Vagina (tissue), 2 donors: ENCODE results near the gene RCAN1.

Experiments used
- POLR2AphosphoS5 ChIP-seq, 2 donors: sonication (generic); formaldehyde crosslinking; IDR thresholded peaks; one replicate each; pipeline ENCODE4 v1.9.0; 2017; ENCODE audit warnings: antibody characterized with exemption in 2 of 2, mild to moderate bottlenecking in 2 of 2, low read depth in 1 of 2; ENCODE audit not compliant: insufficient read depth in 1 of 2
- TF ChIP-seq, protein P1 (sequence below), 3 experiments: fragments of 450-650 bp in 2 of 3; fragments of 200-600 bp in 1 of 3; sonication (generic) in 1 of 3; IDR thresholded peaks; one replicate each; pipeline ENCODE4 v1.5.1; 2017 to 2019; ENCODE audit warnings: antibody characterized with exemption in 3 of 3, mild to moderate bottlenecking in 2 of 3, moderate library complexity in 2 of 3

GRCh38 chr21:34642211-34643075 is 27.5 kb upstream of the RCAN1 start:
- TF ChIP-seq POLR2AphosphoS5 (IDR thresholded peaks at IDR 0.05; ENCODE audit: insufficient read depth in 1 of 2, low read depth in 1 of 2) = no peak
- TF ChIP-seq, protein P1, sequence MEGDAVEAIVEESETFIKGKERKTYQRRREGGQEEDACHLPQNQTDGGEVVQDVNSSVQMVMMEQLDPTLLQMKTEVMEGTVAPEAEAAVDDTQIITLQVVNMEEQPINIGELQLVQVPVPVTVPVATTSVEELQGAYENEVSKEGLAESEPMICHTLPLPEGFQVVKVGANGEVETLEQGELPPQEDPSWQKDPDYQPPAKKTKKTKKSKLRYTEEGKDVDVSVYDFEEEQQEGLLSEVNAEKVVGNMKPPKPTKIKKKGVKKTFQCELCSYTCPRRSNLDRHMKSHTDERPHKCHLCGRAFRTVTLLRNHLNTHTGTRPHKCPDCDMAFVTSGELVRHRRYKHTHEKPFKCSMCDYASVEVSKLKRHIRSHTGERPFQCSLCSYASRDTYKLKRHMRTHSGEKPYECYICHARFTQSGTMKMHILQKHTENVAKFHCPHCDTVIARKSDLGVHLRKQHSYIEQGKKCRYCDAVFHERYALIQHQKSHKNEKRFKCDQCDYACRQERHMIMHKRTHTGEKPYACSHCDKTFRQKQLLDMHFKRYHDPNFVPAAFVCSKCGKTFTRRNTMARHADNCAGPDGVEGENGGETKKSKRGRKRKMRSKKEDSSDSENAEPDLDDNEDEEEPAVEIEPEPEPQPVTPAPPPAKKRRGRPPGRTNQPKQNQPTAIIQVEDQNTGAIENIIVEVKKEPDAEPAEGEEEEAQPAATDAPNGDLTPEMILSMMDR (IDR thresholded peaks at IDR 0.05) = no peak
